ENCODE results near the gene P2RX5.

DNA sequence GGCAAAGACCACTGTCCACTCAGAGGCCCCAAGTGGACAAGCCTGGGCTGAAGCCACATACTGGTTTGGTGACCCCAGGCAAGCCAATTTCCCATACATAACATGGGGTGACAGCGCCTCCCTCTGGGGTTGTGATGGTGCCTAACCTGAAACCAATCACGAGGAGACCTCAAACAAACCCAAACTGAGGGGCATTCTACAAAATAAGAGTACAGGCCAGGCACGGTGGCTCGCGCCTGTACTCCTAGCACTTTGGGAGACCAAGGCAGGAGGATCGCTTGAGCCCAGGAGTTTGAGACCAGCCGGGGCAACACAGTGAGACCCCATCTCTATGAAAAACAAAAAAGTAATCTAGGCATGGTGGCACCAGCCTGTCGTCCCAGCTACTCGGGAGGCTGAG, 3.6 kb downstream of the P2RX5 start:
- TF ChIP-seq SIN3A (IDR thresholded peaks at IDR 0.05; ENCODE audit: borderline replicate concordance, insufficient read depth, low read length) (no peak), POLR2AphosphoS5 (IDR thresholded peaks at IDR 0.05; ENCODE audit: low read depth, low read length) (no peak), TAF1 (IDR thresholded peaks at IDR 0.05; ENCODE audit: borderline replicate concordance, insufficient read depth, low read length) (no peak), FOXP2 (optimal IDR thresholded peaks at IDR 0.05; ENCODE audit: borderline replicate concordance, extremely low read depth, extremely low read length, insufficient read depth) (no peak)
- TF ChIP-seq, protein P1, sequence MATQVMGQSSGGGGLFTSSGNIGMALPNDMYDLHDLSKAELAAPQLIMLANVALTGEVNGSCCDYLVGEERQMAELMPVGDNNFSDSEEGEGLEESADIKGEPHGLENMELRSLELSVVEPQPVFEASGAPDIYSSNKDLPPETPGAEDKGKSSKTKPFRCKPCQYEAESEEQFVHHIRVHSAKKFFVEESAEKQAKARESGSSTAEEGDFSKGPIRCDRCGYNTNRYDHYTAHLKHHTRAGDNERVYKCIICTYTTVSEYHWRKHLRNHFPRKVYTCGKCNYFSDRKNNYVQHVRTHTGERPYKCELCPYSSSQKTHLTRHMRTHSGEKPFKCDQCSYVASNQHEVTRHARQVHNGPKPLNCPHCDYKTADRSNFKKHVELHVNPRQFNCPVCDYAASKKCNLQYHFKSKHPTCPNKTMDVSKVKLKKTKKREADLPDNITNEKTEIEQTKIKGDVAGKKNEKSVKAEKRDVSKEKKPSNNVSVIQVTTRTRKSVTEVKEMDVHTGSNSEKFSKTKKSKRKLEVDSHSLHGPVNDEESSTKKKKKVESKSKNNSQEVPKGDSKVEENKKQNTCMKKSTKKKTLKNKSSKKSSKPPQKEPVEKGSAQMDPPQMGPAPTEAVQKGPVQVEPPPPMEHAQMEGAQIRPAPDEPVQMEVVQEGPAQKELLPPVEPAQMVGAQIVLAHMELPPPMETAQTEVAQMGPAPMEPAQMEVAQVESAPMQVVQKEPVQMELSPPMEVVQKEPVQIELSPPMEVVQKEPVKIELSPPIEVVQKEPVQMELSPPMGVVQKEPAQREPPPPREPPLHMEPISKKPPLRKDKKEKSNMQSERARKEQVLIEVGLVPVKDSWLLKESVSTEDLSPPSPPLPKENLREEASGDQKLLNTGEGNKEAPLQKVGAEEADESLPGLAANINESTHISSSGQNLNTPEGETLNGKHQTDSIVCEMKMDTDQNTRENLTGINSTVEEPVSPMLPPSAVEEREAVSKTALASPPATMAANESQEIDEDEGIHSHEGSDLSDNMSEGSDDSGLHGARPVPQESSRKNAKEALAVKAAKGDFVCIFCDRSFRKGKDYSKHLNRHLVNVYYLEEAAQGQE (IDR thresholded peaks at IDR 0.05; ENCODE audit: insufficient read depth in 1 of 2, low read depth in 2 of 2, low read length in 2 of 2), result no peak
